CD4-positive, alpha-beta T cell treated with Interleukin-21 for 1 hour (primary cell): ENCODE measurements around the gene UBE2K.
"Not testable (repeated sequence)": the region's sequence is repeated elsewhere in the genome, so short reads cannot be mapped to it uniquely, and the experiment has no call there.

Experiments
- DNase-seq: peaks from one replicate; pipeline ENCODE4 v3.0.0-alpha.2; 2020

UBE2K gene

GRCh38 chr4:39813033-39813432 is 115.1 kb downstream of the UBE2K start:
- not testable (repeated sequence) for DNase-seq

GRCh38 chr4:39813761-39814160 is 115.8 kb downstream of the UBE2K start:
- DNase-seq = not testable (repeated sequence)

- DNase-seq = peak; percentile 34
Observed at GRCh38 chr4:39814403-39815185, 116.7 kb downstream of the UBE2K start.

GRCh38 chr4:39818646-39819045 is 120.7 kb downstream of the UBE2K start:
- no peak for DNase-seq

GRCh38 chr4:39820186-39820585 is 122.2 kb downstream of the UBE2K start:
- DNase-seq = no peak

GRCh38 chr4:39821951-39822350 is 124.0 kb downstream of the UBE2K start:
- DNase-seq = no peak

- no peak for DNase-seq
Observed at GRCh38 chr4:39822662-39823061, 124.7 kb downstream of the UBE2K start.

GRCh38 chr4:39823191-39823590 is 125.3 kb downstream of the UBE2K start:
- DNase-seq = no peak

- DNase-seq = no peak
Observed at GRCh38 chr4:39825090-39825489, 127.2 kb downstream of the UBE2K start.

- no peak for DNase-seq
Observed at GRCh38 chr4:39825741-39826231, 127.8 kb downstream of the UBE2K start.
